Keratinocyte (primary cell): ENCODE data around the gene PPME1.

ENCODE experiments used
- CTCF ChIP-seq, 3 experiments: IDR thresholded peaks in 1 of 3; conservative IDR thresholded peaks in 1 of 3; optimal IDR thresholded peaks in 1 of 3; 2 replicates in 2 of 3; 3 replicates in 1 of 3; pipeline versions ENCODE3 to v1.5.1; 2011; ENCODE audit warnings: low read length in 3 of 3, mild to moderate bottlenecking in 3 of 3, moderate library complexity in 2 of 3, control low read depth in 1 of 3, inconsistent platforms in 1 of 3; ENCODE audit not compliant: insufficient read depth in 2 of 3; ENCODE audit errors: extremely low read depth in 1 of 3
- EZH2 ChIP-seq: IDR thresholded peaks from one replicate; pipeline ENCODE4 v1.6.1; 2012; ENCODE audit warnings: inconsistent platforms, mild to moderate bottlenecking, low read length, moderate library complexity

- TF ChIP-seq CTCF (optimal IDR thresholded peaks at IDR 0.05 in 1 of 3, IDR thresholded peaks at IDR 0.05 in 1 of 3, conservative IDR thresholded peaks at IDR 0.05 in 1 of 3; ENCODE audit: extremely low read depth in 1 of 3, insufficient read depth in 2 of 3, low read length in 3 of 3) (no peak), EZH2 (no peak)
Measured at GRCh38 chr11:74175920-74176319, 4.8 kb downstream of the PPME1 start.
